SU-DHL-6 (cell line): ENCODE results near the gene KCNJ9.

ENCODE experiments used
- CTCF ChIP-seq: fragments of 200-600 bp; sonication (generic); IDR thresholded peaks from one replicate; pipeline ENCODE4 v1.5.1; 2017; ENCODE audit warnings: antibody characterized with exemption, mild to moderate bottlenecking, low read length, moderate library complexity; ENCODE audit not compliant: insufficient read depth, poor library complexity, severe bottlenecking
- EZH2phosphoT487 ChIP-seq: fragments of 200-600 bp; sonication (generic), shearing (Covaris generic); conservative IDR thresholded peaks from 2 replicates; pipeline ENCODE4 v1.6.1; 2018; ENCODE audit warnings: mild to moderate bottlenecking, antibody characterized with exemption, low read length, moderate library complexity, mixed read lengths

DNA sequence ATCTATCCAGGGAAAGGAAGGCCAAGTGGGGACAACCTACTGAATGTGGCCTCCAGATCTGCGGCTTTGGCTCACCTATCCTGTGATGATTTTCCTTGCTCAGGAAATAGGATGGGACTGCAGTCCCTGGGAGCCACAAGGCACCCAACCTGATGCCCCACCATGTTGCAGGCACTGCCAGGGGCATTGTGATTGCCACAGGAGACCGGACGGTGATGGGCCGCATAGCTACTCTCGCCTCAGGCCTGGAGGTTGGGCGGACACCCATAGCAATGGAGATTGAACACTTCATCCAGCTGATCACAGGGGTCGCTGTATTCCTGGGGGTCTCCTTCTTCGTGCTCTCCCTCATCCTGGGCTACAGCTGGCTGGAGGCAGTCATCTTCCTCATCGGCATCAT, 46.0 kb downstream of the KCNJ9 start:
- TF ChIP-seq CTCF (no peak), EZH2phosphoT487 (no peak)
